Gastrocnemius medialis (tissue), 4 donors: ENCODE data around the gene SCML1. TPM values are rescaled to one million over a fixed set of nuclear protein-coding genes. Genes with fewer than 3 reads are reported as not detected.

ENCODE experiments used
- ATAC-seq, 2 donors: fragments of 150-250 bp; one replicate each; pipeline ENCODE4 v1.9.1; 2016
- DNase-seq, 2 donors: peaks; one replicate each; pipeline ENCODE4 v3.0.0-alpha.2; 2019
- H3K27ac ChIP-seq, 4 donors: fragments of 200-600 bp; sonication (generic); 1 replicate in 1 of 4; 2 replicates in 3 of 4; pipeline ENCODE4 v1.5.1; 2016 to 2018; ENCODE audit warnings: mild to moderate bottlenecking in 2 of 4, moderate library complexity in 1 of 4
- H3K27me3 ChIP-seq, 3 donors: fragments of 200-600 bp; sonication (generic) in 2 of 3; 1 replicate in 1 of 3; 2 replicates in 2 of 3; pipeline versions ENCODE4 v1.5.1 to v1.6.0; 2016 to 2019; ENCODE audit warnings: mild to moderate bottlenecking in 1 of 3, moderate library complexity in 1 of 3
- H3K36me3 ChIP-seq, 2 donors: fragments of 200-600 bp; sonication (generic) in 1 of 2; one replicate each; pipeline ENCODE4 v1.5.1; 2017 to 2018
- H3K4me1 ChIP-seq, 2 donors: fragments of 200-600 bp; sonication (generic) in 1 of 2; one replicate each; pipeline ENCODE4 v1.5.1; 2016 to 2017; ENCODE audit warnings: mild to moderate bottlenecking in 2 of 2
- H3K4me3 ChIP-seq, 4 donors: fragments of 200-600 bp; sonication (generic) in 3 of 4; 1 replicate in 1 of 4; 2 replicates in 3 of 4; pipeline ENCODE4 v1.5.1; 2016 to 2019; ENCODE audit warnings: mild to moderate bottlenecking in 2 of 4
- H3K9me3 ChIP-seq, 3 donors: fragments of 200-600 bp; sonication (generic) in 2 of 3; 1 replicate in 1 of 3; 2 replicates in 2 of 3; pipeline ENCODE4 v1.5.1; 2016 to 2019
- CTCF ChIP-seq, 5 experiments: fragments of 450-650 bp in 3 of 5; fragments of 200-600 bp in 2 of 5; sonication (generic) in 2 of 5; IDR thresholded peaks in 4 of 5; conservative IDR thresholded peaks in 1 of 5; 1 replicate in 4 of 5; 2 replicates in 1 of 5; pipeline ENCODE4 v1.5.1; 2016 to 2019; ENCODE audit warnings: antibody characterized with exemption in 5 of 5, mild to moderate bottlenecking in 3 of 5, moderate library complexity in 3 of 5
- POLR2A ChIP-seq, 2 donors: fragments of 450-650 bp; IDR thresholded peaks; one replicate each; pipeline ENCODE4 v1.6.1; 2017; ENCODE audit warnings: antibody characterized with exemption in 2 of 2, mild to moderate bottlenecking in 2 of 2, moderate library complexity in 2 of 2
- in situ Hi-C, 4 donors: fragments of 200-750 bp; cut with MboI; loops; one replicate each; pipeline versions ENCODE4 v1.15.0 to v1.8.0; 2017; ENCODE audit warnings: low sequenced_read_pairs in 4 of 4
- intact Hi-C: fragments of 100-400 bp; cut with DNase I; formaldehyde crosslinking; loops from one replicate; pipeline ENCODE4 v1.15.1; 2023; ENCODE audit warnings: low total_unique reads
- total RNA-seq, 4 donors: library from RNA; depleted of rRNA; stranded (reverse); fragments of >200 nt; gene quantifications; one replicate each; pipeline versions ENCODE4 v1.1.0 to v1.2.3, GENCODE V29; 2016

SCML1 gene
- total RNA-seq, 4 donors from 2014 or later, result 5.6 to 29.0 (median 5.8) TPM

GRCh38 chrX:17697191-17697590, 40.1 kb upstream of the SCML1 start:
- in situ Hi-C loops, result loop anchor here in 2 of 4 donors (25.0 kb wide), 2 partner anchors 160 to 460 kb away; no protein-coding TSS in a partner anchor
- no peak for DNase-seq
- Histone ChIP-seq H3K36me3 (no peaks in the 10 kb centered on the region), H3K27ac (no peak overlapping the region), H3K4me1 (no peaks in the 10 kb centered on the region), H3K4me3 (no peak overlapping the region), H3K9me3 (no peaks in the 10 kb centered on the region), H3K27me3 (no peaks in the 10 kb centered on the region)
- ATAC-seq, result no peak
- intact Hi-C loops, result loop anchor here (10.0 kb wide), 1 partner anchor 162 kb away; no protein-coding TSS in a partner anchor
- TF ChIP-seq CTCF (IDR thresholded peaks at IDR 0.05 in 4 of 5, conservative IDR thresholded peaks at IDR 0.05 in 1 of 5), result no peak
- no peak for TF ChIP-seq POLR2A (IDR thresholded peaks at IDR 0.05)

- ATAC-seq, result no peak
- in situ Hi-C loops, result no loop called here
- TF ChIP-seq CTCF (IDR thresholded peaks at IDR 0.05 in 4 of 5, conservative IDR thresholded peaks at IDR 0.05 in 1 of 5) (no peak), POLR2A (IDR thresholded peaks at IDR 0.05) (no peak)
These were observed 36.3 kb upstream of the SCML1 start for GRCh38 chrX:17700976-17701375.

GRCh38 chrX:17703201-17703600, 34.1 kb upstream of the SCML1 start:
- no peak for TF ChIP-seq CTCF (IDR thresholded peaks at IDR 0.05 in 4 of 5, conservative IDR thresholded peaks at IDR 0.05 in 1 of 5)
- no peak for TF ChIP-seq POLR2A (IDR thresholded peaks at IDR 0.05)
- H3K4me1 ChIP-seq, result no peaks in the 10 kb centered on the region
- ATAC-seq (no peak), DNase-seq (no peak)
- in situ Hi-C loops (no loop called here), intact Hi-C loops (no loop called here)
- no peak overlapping the region for H3K27ac ChIP-seq
- H3K27me3 ChIP-seq, result no peaks in the 10 kb centered on the region
- H3K9me3 ChIP-seq, result no peaks in the 10 kb centered on the region
- H3K4me3 ChIP-seq, result no peak overlapping the region
- no peaks in the 10 kb centered on the region for H3K36me3 ChIP-seq

More at GRCh38 chrX:17700976-17701375, 36.3 kb upstream of the SCML1 start:
- intact Hi-C loops, result no loop called here
- DNase-seq, result no peak
- H3K4me3 ChIP-seq, result no peak overlapping the region
- no peak overlapping the region for H3K27ac ChIP-seq
- no peaks in the 10 kb centered on the region for H3K9me3 ChIP-seq
- H3K4me1 ChIP-seq, result no peaks in the 10 kb centered on the region
- no peaks in the 10 kb centered on the region for H3K36me3 ChIP-seq
- H3K27me3 ChIP-seq, result no peaks in the 10 kb centered on the region

DNA sequence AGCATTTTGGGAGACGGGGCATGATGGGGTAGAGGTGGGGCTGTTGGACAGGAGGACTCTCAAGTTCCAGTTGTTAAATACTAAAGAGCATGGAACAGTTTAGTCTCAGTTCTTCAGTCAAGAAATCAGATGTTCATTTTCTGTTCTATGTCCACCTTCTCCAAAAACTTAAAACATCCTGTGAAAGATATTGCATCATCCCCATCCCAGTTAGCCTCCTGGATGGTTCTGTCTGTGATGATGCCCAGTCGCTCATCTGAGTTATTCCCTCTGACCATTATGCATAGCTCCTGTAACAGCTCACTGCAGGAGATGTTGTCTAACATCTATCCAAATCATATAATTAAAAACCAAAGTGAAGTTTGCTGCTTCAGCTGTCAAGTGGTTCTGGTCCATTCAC, 32.1 kb upstream of the SCML1 start:
- ATAC-seq (no peak), DNase-seq (no peak)
- Histone ChIP-seq H3K4me3 (no peak overlapping the region), H3K27ac (no peak overlapping the region), H3K9me3 (no peaks in the 10 kb centered on the region), H3K36me3 (no peaks in the 10 kb centered on the region), H3K4me1 (no peaks in the 10 kb centered on the region), H3K27me3 (no peaks in the 10 kb centered on the region)
- TF ChIP-seq CTCF (IDR thresholded peaks at IDR 0.05 in 4 of 5, conservative IDR thresholded peaks at IDR 0.05 in 1 of 5) (no peak), POLR2A (IDR thresholded peaks at IDR 0.05) (no peak)
- intact Hi-C loops (no loop called here), in situ Hi-C loops (no loop called here)

DNA sequence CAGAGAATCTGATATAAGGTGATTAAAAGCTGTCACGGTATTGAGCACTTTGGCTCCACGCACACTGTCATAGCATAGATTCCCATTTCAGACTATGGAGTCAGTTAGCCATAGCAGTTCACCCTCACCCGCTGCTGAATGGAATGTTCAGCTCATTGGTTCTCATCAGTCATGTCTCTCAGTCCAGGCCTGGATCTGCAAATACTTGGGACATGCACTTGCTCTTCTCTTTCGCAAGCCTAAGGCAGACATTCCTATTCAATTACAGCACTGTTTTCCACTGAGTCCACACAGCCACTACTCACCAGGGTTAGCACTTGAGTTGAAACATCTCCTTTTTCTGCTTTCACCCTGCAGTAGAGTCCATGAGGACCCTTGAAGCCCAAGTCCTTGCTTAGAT, 30.6 kb upstream of the SCML1 start:
- Histone ChIP-seq H3K36me3 (no peaks in the 10 kb centered on the region), H3K4me1 (no peaks in the 10 kb centered on the region), H3K4me3 (no peak overlapping the region), H3K9me3 (no peaks in the 10 kb centered on the region), H3K27me3 (no peaks in the 10 kb centered on the region), H3K27ac (no peak overlapping the region)
- in situ Hi-C loops, result no loop called here
- DNase-seq (no peak), ATAC-seq (no peak)
- TF ChIP-seq CTCF (IDR thresholded peaks at IDR 0.05 in 4 of 5, conservative IDR thresholded peaks at IDR 0.05 in 1 of 5) (no peak), POLR2A (IDR thresholded peaks at IDR 0.05) (no peak)
- intact Hi-C loops, result no loop called here
